ENCODE results near the gene FNIP1. TPM values are rescaled to one million over a fixed set of nuclear protein-coding genes. Genes with fewer than 3 reads are reported as not detected.

FNIP1 gene
- total and polyA plus RNA-seq, 9 of the 15 experiments (the other 6 are each of a cell fraction or from before 2014, with no cell fraction given) = 5.0 to 32.8 (median 18.4) TPM

- TF ChIP-seq TBL1XR1 (IDR thresholded peaks at IDR 0.05; ENCODE audit: low read length in 2 of 2) = peak; percentile 31 to 98; a peak in 3 of 4 replicates
- TF ChIP-seq ZBTB7A (IDR thresholded peaks at IDR 0.05; ENCODE audit: borderline replicate concordance, control insufficient read depth, low read depth, low read length) = no peak
- TF ChIP-seq NUFIP1 (IDR thresholded peaks at IDR 0.05; ENCODE audit: partially characterized antibody) = no peak
- TF ChIP-seq PTTG1 (tag; IDR thresholded peaks at IDR 0.05; ENCODE audit: low read depth) = no peak
- TF ChIP-seq ZEB2 (IDR thresholded peaks at IDR 0.05) = peak; percentile 91
- peak; percentile 33 for TF ChIP-seq GABPA (tag; conservative IDR thresholded peaks at IDR 0.05; ENCODE audit: low read depth)
- TF ChIP-seq ZSCAN29 (IDR thresholded peaks at IDR 0.05) = peak; percentile 35; the same call in 1 of the 2 replicates
- no peak for TF ChIP-seq HEY1 (CRISPR knock-in tag; IDR thresholded peaks at IDR 0.05; ENCODE audit: borderline replicate concordance)
- TF ChIP-seq HMG20B (CRISPR knock-in tag; IDR thresholded peaks at IDR 0.05) = no peak
- peak; percentile 93 for TF ChIP-seq BRD9 (IDR thresholded peaks at IDR 0.05; ENCODE audit: low read depth, partially characterized antibody)
- TF ChIP-seq ZC3H4 (CRISPR knock-in tag; IDR thresholded peaks at IDR 0.05; ENCODE audit: borderline replicate concordance) = no peak
- peak; percentile 94 for TF ChIP-seq TAL1 (IDR thresholded peaks at IDR 0.05)
- no peak for TF ChIP-seq HINFP (tag; conservative IDR thresholded peaks at IDR 0.05; ENCODE audit: low read depth)
- peak; percentile 6 for TF ChIP-seq PRDM10 (IDR thresholded peaks at IDR 0.05; ENCODE audit: partially characterized antibody)
- TF ChIP-seq ZBTB5 (IDR thresholded peaks at IDR 0.05) = no peak
- peak; percentile 68 to 94; a peak in 3 of 4 replicates for TF ChIP-seq RCOR1 (IDR thresholded peaks at IDR 0.05; ENCODE audit: borderline replicate concordance in 1 of 2, low read depth in 2 of 2, low read length in 2 of 2)
- TF ChIP-seq ZNF766 (CRISPR knock-in tag; conservative IDR thresholded peaks at IDR 0.05) = peak; percentile 83; the same call in 1 of the 2 replicates
- no peak for TF ChIP-seq HSF4 (CRISPR knock-in tag; IDR thresholded peaks at IDR 0.05; ENCODE audit: borderline replicate concordance)
- TF ChIP-seq SPI1 (IDR thresholded peaks at IDR 0.05; ENCODE audit: borderline replicate concordance, low read depth, low read length) = no peak
- peak; percentile 90 for TF ChIP-seq CEBPB (tag; IDR thresholded peaks at IDR 0.05)
These were observed 49.4 kb downstream of the FNIP1 start (continued) for GRCh38 chr5:131747180-131748105.

Measured in K562 (cell line).